Fibroblast of mammary gland (primary cell): ENCODE results near the gene NRXN3.
A peak's percentile ranks its signal among the peaks of the same experiment; 100 is the strongest.

ENCODE experiments used
- DNase-seq: peaks from one replicate; pipeline ENCODE4 v3.0.0-alpha.2; 2010; ENCODE audit warnings: low read depth
- H3K4me3 ChIP-seq: 2 replicates; pipeline ENCODE4 v1.5.1; 2011; ENCODE audit warnings: low read depth, mild to moderate bottlenecking, low read length, moderate library complexity; ENCODE audit not compliant: control insufficient read depth
- TF ChIP-seq, protein P1 (sequence below): conservative IDR thresholded peaks from 2 replicates; pipeline ENCODE4 v1.5.1; 2011; ENCODE audit warnings: low read depth, low read length, inconsistent platforms; ENCODE audit not compliant: control insufficient read depth, insufficient read depth

The NRXN3 gene

DNA sequence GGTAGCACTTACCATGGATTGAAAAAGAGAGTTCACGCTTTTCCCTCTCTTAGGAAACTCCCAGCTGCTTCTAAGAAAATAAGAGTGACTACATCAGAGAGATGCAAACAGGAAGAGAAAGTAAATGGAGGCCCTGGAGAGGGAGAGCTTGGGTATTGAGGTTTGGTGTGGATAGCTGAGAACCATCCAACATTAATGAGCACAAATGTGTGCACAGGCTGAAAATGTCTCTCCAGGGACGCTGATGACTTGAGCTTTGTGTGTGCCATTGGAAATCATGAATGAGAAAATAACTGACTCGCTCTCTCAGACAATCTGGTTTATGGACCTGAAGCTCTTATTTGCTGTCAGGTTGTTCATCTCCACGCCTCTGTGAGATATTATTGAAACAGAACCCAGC is 318.8 kb downstream of the NRXN3 start:
- no peak for DNase-seq
- no peak overlapping the region for H3K4me3 ChIP-seq
- TF ChIP-seq, protein P1, sequence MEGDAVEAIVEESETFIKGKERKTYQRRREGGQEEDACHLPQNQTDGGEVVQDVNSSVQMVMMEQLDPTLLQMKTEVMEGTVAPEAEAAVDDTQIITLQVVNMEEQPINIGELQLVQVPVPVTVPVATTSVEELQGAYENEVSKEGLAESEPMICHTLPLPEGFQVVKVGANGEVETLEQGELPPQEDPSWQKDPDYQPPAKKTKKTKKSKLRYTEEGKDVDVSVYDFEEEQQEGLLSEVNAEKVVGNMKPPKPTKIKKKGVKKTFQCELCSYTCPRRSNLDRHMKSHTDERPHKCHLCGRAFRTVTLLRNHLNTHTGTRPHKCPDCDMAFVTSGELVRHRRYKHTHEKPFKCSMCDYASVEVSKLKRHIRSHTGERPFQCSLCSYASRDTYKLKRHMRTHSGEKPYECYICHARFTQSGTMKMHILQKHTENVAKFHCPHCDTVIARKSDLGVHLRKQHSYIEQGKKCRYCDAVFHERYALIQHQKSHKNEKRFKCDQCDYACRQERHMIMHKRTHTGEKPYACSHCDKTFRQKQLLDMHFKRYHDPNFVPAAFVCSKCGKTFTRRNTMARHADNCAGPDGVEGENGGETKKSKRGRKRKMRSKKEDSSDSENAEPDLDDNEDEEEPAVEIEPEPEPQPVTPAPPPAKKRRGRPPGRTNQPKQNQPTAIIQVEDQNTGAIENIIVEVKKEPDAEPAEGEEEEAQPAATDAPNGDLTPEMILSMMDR: no peak

DNA sequence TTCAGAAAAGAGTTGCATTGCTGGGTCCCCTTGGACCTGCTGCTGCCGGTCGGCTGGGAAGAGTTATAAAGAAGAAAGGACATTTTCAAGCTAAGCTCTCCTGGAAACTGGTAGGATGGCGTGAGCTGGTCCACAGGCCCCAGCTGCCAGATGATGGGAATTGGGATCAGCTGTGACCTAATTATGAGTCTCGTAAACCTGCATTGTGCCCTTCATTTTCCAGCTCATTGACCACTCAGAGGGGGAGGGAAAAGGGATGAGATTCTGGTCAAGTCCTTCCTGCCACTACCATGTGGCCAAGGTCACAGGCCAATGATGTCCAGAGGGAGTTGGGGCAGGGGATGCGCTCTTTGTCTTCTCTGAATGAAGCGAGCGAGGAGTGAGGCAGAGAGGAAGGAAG is 320.9 kb downstream of the NRXN3 start:
- no peak for DNase-seq
- H3K4me3 ChIP-seq: no peak overlapping the region
- TF ChIP-seq, protein P1: no peak

DNA sequence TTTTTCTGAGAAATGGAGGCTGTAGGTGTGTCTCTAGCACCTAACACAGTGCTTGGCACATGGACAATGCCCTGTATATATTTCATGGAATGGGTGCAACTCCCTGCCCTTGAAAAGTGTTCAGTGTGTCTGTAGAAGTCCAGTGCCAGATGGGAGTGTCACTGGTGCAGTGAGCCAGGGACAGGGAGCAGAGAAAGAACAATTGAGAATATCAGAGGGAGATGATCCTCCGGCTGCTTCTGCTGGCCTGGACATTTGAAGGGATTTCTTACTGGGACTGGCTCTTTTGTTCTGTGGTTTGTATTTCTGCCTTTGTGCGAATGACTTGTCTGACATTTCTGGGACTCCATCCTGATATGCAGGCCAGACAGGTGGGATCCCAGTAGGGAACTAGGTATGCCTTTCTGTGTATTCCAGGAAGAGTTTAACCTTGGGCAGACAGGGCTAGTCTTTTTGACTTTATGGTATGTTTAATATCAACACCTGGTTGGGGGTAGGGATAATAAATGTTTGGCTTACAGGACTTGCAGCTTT is 328.0 kb downstream of the NRXN3 start:
- H3K4me3 ChIP-seq: no peak overlapping the region
- DNase-seq: no peak
- TF ChIP-seq, protein P1: no peak

DNA sequence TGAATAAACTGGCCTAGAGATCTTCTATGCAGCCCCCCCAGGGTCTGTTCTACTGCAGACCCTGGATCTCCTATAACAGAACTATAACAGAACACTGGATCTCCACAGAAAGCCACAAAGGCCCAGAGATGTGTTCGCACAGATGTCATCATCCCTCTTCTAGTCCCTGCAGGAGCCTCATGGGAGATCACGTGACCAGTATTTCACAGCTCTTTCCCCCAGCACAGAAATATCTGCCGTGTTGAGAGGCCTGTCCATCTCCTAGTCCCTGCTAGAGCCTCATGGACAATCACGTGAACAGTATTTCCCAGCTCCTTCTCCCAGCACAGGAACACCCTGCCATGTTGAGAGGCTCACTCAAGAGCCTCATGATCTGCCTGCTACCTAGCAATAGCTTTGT is 331.7 kb downstream of the NRXN3 start:
- H3K4me3 ChIP-seq: no peak overlapping the region
- TF ChIP-seq, protein P1: no peak
- DNase-seq: no peak

DNA sequence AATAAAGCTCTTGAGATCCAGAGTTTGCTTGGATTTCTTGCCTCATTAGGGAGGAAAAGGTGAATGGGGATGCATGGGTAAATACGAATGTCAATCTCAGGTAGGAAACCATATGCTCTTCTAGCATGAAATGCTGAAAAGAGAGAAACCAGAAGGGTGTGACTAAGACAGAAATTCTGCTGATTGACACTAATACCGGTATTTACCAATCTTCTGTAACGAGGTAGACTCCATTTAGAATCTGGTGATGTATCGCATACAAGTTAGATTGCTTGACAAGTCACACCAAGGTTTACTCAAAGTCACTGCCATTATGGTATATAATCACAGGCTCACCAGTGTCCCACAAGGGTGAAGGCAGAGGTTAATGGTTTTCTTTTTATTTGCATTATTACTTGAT is 337.9 kb downstream of the NRXN3 start:
- TF ChIP-seq, protein P1: no peak
- no peak overlapping the region for H3K4me3 ChIP-seq
- no peak for DNase-seq

DNA sequence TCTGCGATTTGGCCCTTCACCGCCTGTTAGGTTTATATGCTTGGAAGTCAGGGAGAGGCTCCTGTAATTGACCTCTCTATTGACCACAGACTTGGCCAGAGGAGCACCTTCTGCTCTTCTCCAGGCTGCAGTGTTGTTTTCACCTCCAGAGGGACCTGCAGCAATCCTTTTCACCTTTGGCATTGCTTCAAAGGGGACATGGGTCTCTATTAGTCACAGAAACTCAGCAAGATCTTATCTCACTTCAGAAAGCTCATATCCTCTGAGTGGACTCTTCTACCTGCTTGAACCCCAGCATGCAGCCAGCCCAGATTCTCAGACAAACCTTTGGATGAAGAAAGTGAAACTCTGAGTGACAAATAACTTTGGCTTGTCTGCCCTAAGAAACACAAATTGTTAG is 339.3 kb downstream of the NRXN3 start:
- TF ChIP-seq, protein P1: no peak
- DNase-seq: no peak
- no peak overlapping the region for H3K4me3 ChIP-seq

DNA sequence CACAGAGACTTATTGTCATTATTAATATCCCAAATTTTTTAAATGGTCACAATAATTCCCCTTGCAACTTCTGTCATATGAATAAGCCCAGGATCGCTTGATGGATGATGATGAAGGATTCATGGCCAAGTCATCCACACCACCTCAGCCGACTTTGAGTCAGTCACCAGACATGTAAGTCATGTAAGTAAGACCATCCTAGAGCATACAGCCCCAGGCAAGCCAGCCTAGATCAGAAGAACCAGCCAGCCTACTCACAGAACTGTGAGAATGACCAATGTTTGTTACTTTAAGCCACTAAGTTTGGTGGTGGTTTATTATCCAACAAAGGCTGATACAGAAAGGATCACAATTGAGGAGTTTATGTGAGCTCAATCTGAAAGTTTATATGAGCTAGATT is 341.8 kb downstream of the NRXN3 start:
- TF ChIP-seq, protein P1: no peak
- peak; percentile 5 for DNase-seq
- no peak overlapping the region for H3K4me3 ChIP-seq
